Measurements from ENCODE around the gene GTPBP1.

GRCh38 chr22:38721551-38721950 lies 15.8 kb downstream of the GTPBP1 start:
- TF ChIP-seq, protein P1, sequence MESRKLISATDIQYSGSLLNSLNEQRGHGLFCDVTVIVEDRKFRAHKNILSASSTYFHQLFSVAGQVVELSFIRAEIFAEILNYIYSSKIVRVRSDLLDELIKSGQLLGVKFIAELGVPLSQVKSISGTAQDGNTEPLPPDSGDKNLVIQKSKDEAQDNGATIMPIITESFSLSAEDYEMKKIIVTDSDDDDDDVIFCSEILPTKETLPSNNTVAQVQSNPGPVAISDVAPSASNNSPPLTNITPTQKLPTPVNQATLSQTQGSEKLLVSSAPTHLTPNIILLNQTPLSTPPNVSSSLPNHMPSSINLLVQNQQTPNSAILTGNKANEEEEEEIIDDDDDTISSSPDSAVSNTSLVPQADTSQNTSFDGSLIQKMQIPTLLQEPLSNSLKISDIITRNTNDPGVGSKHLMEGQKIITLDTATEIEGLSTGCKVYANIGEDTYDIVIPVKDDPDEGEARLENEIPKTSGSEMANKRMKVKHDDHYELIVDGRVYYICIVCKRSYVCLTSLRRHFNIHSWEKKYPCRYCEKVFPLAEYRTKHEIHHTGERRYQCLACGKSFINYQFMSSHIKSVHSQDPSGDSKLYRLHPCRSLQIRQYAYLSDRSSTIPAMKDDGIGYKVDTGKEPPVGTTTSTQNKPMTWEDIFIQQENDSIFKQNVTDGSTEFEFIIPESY (IDR thresholded peaks at IDR 0.05; ENCODE audit: borderline replicate concordance, low read depth): no peak
- TF ChIP-seq, protein P2, sequence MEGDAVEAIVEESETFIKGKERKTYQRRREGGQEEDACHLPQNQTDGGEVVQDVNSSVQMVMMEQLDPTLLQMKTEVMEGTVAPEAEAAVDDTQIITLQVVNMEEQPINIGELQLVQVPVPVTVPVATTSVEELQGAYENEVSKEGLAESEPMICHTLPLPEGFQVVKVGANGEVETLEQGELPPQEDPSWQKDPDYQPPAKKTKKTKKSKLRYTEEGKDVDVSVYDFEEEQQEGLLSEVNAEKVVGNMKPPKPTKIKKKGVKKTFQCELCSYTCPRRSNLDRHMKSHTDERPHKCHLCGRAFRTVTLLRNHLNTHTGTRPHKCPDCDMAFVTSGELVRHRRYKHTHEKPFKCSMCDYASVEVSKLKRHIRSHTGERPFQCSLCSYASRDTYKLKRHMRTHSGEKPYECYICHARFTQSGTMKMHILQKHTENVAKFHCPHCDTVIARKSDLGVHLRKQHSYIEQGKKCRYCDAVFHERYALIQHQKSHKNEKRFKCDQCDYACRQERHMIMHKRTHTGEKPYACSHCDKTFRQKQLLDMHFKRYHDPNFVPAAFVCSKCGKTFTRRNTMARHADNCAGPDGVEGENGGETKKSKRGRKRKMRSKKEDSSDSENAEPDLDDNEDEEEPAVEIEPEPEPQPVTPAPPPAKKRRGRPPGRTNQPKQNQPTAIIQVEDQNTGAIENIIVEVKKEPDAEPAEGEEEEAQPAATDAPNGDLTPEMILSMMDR (IDR thresholded peaks at IDR 0.05): no peak
- TF ChIP-seq RAD21 (IDR thresholded peaks at IDR 0.05; ENCODE audit: low read length) (no peak), USF2 (IDR thresholded peaks at IDR 0.05; ENCODE audit: borderline replicate concordance, low read depth, low read length) (no peak)
